ENCODE data around the gene ARHGAP45.
"Not testable (repeated sequence)": the region's sequence is repeated elsewhere in the genome, so short reads cannot be mapped to it uniquely, and the experiment has no call there.

ARHGAP45 gene, protein sequence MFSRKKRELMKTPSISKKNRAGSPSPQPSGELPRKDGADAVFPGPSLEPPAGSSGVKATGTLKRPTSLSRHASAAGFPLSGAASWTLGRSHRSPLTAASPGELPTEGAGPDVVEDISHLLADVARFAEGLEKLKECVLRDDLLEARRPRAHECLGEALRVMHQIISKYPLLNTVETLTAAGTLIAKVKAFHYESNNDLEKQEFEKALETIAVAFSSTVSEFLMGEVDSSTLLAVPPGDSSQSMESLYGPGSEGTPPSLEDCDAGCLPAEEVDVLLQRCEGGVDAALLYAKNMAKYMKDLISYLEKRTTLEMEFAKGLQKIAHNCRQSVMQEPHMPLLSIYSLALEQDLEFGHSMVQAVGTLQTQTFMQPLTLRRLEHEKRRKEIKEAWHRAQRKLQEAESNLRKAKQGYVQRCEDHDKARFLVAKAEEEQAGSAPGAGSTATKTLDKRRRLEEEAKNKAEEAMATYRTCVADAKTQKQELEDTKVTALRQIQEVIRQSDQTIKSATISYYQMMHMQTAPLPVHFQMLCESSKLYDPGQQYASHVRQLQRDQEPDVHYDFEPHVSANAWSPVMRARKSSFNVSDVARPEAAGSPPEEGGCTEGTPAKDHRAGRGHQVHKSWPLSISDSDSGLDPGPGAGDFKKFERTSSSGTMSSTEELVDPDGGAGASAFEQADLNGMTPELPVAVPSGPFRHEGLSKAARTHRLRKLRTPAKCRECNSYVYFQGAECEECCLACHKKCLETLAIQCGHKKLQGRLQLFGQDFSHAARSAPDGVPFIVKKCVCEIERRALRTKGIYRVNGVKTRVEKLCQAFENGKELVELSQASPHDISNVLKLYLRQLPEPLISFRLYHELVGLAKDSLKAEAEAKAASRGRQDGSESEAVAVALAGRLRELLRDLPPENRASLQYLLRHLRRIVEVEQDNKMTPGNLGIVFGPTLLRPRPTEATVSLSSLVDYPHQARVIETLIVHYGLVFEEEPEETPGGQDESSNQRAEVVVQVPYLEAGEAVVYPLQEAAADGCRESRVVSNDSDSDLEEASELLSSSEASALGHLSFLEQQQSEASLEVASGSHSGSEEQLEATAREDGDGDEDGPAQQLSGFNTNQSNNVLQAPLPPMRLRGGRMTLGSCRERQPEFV

GRCh38 chr19:1066748-1067340, at the start of gene ARHGAP45:
TSS of gene ARHGAP45 (plus strand) at chr19:1067167. CDS start at chr19:1067406, 239 bp downstream.
- peak within 1 kb of the TSS; percentile 95 for H3K27ac Mint-ChIP-seq
- peak within 1 kb of the TSS; percentile 86 for H3K4me3 Mint-ChIP-seq
- H3K9me3 Mint-ChIP-seq: peaks cover 3% of the 10 kb centered on the region
- peaks cover 31% of the 10 kb centered on the region for H3K36me3 Mint-ChIP-seq
- DNase-seq: peak; percentile 91
- H3K27me3 Mint-ChIP-seq: no peaks in the 10 kb centered on the region
- CTCF ChIA-PET: interaction anchor here (1.1 to 3.2 kb wide), 4 partner anchors 10 to 126 kb away, joined by 3 to 13 read pairs (median 4); no protein-coding TSS in a partner anchor
- peaks cover 58% of the 10 kb centered on the region for H3K4me1 Mint-ChIP-seq

DNA sequence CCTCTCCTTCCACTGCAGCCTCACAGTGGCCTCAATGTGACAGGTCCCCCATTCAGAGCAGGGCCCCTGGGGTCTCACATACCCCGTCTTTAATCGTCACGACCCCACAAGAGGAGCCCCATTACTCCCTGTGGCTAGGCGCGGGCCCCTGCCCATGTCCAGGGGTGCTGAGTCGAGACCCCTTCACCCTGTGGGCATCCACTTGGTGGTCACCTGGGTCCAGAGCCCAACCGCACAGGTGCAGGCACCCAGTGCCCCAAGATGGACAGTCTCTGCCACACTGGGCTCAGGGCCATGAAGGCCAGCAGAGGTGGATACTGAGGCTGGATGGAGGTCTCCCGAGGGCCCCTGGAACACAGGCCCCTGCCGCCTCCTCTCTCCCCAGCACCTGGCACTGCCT, 49.1 kb upstream of the ARHGAP45 start:
- peak overlapping the region; percentile 45 for H3K27ac Mint-ChIP-seq
- CTCF ChIA-PET: interaction anchor here (0.5 kb wide), 1 partner anchor 161 kb away, joined by 4 read pairs; no protein-coding TSS in a partner anchor
- H3K4me1 Mint-ChIP-seq: peaks cover 45% of the 10 kb centered on the region
- no peak overlapping the region for H3K4me3 Mint-ChIP-seq
- peaks cover 17% of the 10 kb centered on the region for H3K36me3 Mint-ChIP-seq
- H3K27me3 Mint-ChIP-seq: peaks cover 3% of the 10 kb centered on the region
- no peak for DNase-seq
- no peaks in the 10 kb centered on the region for H3K9me3 Mint-ChIP-seq

DNA sequence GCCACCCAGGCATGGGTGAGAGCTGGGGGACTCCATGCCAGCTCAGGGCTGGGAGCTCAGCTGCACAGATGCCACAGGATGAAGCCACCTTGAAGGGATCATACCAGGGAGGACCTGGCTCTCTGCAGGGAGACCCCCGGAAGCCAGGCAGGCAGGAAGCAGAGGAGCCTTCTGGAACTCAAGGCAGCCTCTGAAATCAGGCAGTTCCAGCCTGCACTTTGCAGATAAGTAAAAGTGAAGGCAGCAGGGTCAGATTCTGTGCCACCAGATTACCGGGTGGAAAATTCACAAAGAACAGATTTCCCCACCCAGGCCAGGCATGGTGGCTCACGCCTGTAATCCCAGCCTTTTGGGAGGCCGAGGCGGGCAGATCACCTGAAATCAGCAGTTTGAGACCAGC, 48.6 kb upstream of the ARHGAP45 start:
- H3K27ac Mint-ChIP-seq: no peak overlapping the region
- H3K27me3 Mint-ChIP-seq: peaks cover 3% of the 10 kb centered on the region
- DNase-seq: no peak
- H3K36me3 Mint-ChIP-seq: peaks cover 17% of the 10 kb centered on the region
- H3K4me1 Mint-ChIP-seq: peaks cover 45% of the 10 kb centered on the region
- H3K9me3 Mint-ChIP-seq: no peaks in the 10 kb centered on the region
- H3K4me3 Mint-ChIP-seq: peak overlapping the region; percentile 95
- CTCF ChIA-PET: interaction anchor here (0.5 kb wide), 1 partner anchor 162 kb away, joined by 4 read pairs; no protein-coding TSS in a partner anchor

- Mint-ChIP-seq H3K4me3 (peak overlapping the region; percentile 95), H3K4me1 (peaks cover 45% of the 10 kb centered on the region), H3K27me3 (peaks cover 3% of the 10 kb centered on the region), H3K27ac (peak overlapping the region; percentile 92), H3K36me3 (peaks cover 16% of the 10 kb centered on the region), H3K9me3 (no peaks in the 10 kb centered on the region)
- no peak for DNase-seq
- CTCF ChIA-PET: no interaction called here
Observed at GRCh38 chr19:1018932-1019615, 47.9 kb upstream of the ARHGAP45 start.

DNA sequence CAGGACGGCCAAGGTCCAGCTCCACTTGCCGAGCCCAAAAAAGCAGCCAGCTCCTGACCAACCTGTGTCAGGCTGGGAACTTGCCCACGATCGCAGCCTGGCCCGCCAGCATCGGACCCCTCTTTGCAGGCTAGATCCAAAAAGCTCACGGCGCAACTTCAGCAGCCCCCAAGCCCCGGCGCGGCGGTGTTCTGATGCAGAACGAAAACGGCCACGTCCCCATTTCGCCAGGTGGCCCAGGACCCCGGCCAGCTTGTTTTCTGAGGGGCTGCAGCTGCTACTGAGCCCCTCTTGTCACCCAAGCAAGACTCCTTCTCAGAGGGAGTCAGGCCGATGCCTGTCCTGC, 47.4 kb upstream of the ARHGAP45 start:
- no peak for DNase-seq
- H3K4me3 Mint-ChIP-seq: peak overlapping the region; percentile 95
- CTCF ChIA-PET: no interaction called here
- peaks cover 14% of the 10 kb centered on the region for H3K36me3 Mint-ChIP-seq
- H3K27ac Mint-ChIP-seq: peak overlapping the region; percentile 92
- no peaks in the 10 kb centered on the region for H3K9me3 Mint-ChIP-seq
- H3K4me1 Mint-ChIP-seq: peaks cover 43% of the 10 kb centered on the region
- peaks cover 3% of the 10 kb centered on the region for H3K27me3 Mint-ChIP-seq

GRCh38 chr19:1019980-1020867, 46.7 kb upstream of the ARHGAP45 start:
- Mint-ChIP-seq H3K4me3 (peak overlapping the region; percentile 95), H3K27ac (peak overlapping the region; percentile 92), H3K4me1 (peaks cover 45% of the 10 kb centered on the region), H3K9me3 (no peaks in the 10 kb centered on the region), H3K36me3 (peaks cover 14% of the 10 kb centered on the region), H3K27me3 (peaks cover 3% of the 10 kb centered on the region)
- CTCF ChIA-PET: no interaction called here
- DNase-seq: peak; percentile 60

DNA sequence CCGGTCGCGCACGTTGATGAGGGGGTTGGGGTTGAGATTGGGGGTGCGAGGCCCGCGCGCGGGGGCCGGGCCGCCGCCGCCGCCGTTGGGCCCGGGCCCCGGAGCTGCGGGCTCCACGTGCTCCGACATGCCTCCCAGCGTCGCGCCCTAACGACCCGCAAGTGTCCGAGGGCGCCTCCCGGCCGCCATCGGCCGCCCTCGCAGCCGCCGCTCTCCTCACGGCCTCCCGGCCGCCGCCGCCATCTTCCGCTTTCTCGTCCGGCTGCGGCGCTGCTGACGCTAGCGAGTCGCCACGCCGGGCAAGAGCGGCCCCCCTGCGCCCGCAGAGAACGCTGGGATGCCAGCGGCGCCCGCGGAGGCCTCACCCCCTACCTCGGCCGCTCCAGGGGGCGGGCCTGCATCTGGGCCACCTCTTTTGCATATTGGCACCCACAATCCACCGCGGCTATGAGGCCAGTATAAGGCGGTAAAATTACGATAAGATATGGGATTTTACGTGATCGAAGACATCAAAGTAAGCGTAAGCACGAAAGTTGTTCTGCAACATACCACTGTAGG, 46.0 kb upstream of the ARHGAP45 start, which contains the start of gene TMEM259:
TSS of gene TMEM259 (minus strand) at position 256 of the 558 bp plus-strand sequence. CDS start at position 129, 127 bp downstream.
- Mint-ChIP-seq H3K4me3 (peak within 1 kb of the TSS; percentile 95), H3K36me3 (peaks cover 14% of the 10 kb centered on the region), H3K27ac (peak within 1 kb of the TSS; percentile 99), H3K9me3 (no peaks in the 10 kb centered on the region), H3K27me3 (peaks cover 3% of the 10 kb centered on the region), H3K4me1 (peaks cover 47% of the 10 kb centered on the region)
- peak; percentile 98 for DNase-seq
- CTCF ChIA-PET: no interaction called here

- CTCF ChIA-PET, DNase-seq, H3K4me3 Mint-ChIP-seq, H3K9me3 Mint-ChIP-seq, H3K27me3 Mint-ChIP-seq, H3K27ac Mint-ChIP-seq: not testable (repeated sequence)
- Mint-ChIP-seq H3K36me3 (peaks cover 18% of the 10 kb centered on the region), H3K4me1 (peaks cover 29% of the 10 kb centered on the region)
Observed at GRCh38 chr19:1023883-1024188, 43.1 kb upstream of the ARHGAP45 start.

GRCh38 chr19:1025080-1025479, 41.9 kb upstream of the ARHGAP45 start:
- H3K9me3 Mint-ChIP-seq, H3K27ac Mint-ChIP-seq, DNase-seq, H3K27me3 Mint-ChIP-seq: not testable (repeated sequence)
- peaks cover 30% of the 10 kb centered on the region for H3K4me1 Mint-ChIP-seq
- CTCF ChIA-PET: interaction anchor here (0.9 kb wide), 1 partner anchor 103 kb away, joined by 3 read pairs; no protein-coding TSS in a partner anchor
- peak overlapping the region; percentile 47 for H3K4me3 Mint-ChIP-seq
- H3K36me3 Mint-ChIP-seq: peaks cover 19% of the 10 kb centered on the region

DNA sequence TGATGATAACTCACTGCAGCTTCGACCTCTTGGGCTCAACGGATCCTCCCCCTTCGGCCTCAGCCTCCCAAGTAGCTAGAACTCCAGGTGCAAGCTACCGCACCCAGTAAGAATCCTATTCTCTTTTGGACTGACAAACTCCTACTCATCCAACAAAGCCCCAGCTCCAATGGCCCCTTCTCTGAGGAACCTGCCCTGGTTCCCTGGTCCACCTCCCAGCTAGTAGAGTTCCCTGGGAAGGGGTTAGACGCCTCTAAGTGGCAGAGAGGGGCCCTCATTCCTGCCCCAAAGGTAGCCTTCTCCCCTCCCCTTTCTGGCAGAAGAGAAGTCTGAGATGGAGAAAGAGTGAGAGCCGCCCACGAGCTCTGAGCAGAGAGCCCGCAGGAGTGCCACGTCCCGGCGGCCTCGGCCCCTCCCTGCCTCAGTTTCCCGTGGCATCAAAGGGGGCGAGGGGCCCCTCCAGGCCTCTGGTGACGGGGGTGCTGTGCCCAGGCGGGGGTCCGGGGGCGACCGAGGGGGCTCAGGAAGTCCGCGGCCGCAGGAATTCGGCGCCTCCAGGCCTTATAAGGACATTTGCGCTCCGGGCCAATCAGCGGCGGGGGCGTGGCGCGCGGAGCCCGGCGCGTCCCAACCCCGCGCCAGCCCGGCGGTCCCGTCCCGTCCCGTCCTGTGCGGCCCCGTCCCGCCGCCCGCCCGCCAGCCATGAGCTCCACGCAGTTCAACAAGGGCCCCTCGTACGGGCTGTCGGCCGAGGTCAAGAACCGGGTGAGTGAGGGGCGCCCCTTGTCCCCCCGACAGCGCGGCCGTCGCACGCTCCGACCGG, 40.8 kb upstream of the ARHGAP45 start, which contains the start of gene CNN2:
TSS of gene CNN2 (plus strand) at position 649 of the 823 bp plus-strand sequence. CDS start at position 703, 54 bp downstream.
- Mint-ChIP-seq H3K4me3 (peak within 1 kb of the TSS; percentile 97), H3K27ac (peak within 1 kb of the TSS; percentile 94), H3K4me1 (peaks cover 40% of the 10 kb centered on the region), H3K27me3 (no peaks in the 10 kb centered on the region), H3K36me3 (peaks cover 24% of the 10 kb centered on the region), H3K9me3 (no peaks in the 10 kb centered on the region)
- CTCF ChIA-PET: interaction anchor here (0.6 to 1.5 kb wide), 4 partner anchors 39 to 241 kb away, joined by 3 to 4 read pairs (median 3); no protein-coding TSS in a partner anchor
- DNase-seq: peak; percentile 82

- CTCF ChIA-PET: interaction anchor here (0.6 to 1.5 kb wide), 3 partner anchors 38 to 240 kb away, joined by 3 to 4 read pairs (median 3); no protein-coding TSS in a partner anchor
- H3K27ac Mint-ChIP-seq: peak overlapping the region; percentile 94
- H3K36me3 Mint-ChIP-seq: peaks cover 24% of the 10 kb centered on the region
- H3K27me3 Mint-ChIP-seq: no peaks in the 10 kb centered on the region
- H3K9me3 Mint-ChIP-seq: no peaks in the 10 kb centered on the region
- H3K4me1 Mint-ChIP-seq: peaks cover 38% of the 10 kb centered on the region
- H3K4me3 Mint-ChIP-seq: peak overlapping the region; percentile 97
- DNase-seq: peak; percentile 59
Observed at GRCh38 chr19:1026783-1027649, 40.0 kb upstream of the ARHGAP45 start.

Data from activated naive CD4-positive, alpha-beta T cell treated with anti-CD3 and anti-CD28 coated beads, Interleukin-2, amount 10 ng/mL, durations not matched to agents 7 days and 5 days (primary cell).